ENCODE measurements around the gene SLC35G6. TPM values are rescaled to one million over a fixed set of nuclear protein-coding genes. Genes with fewer than 3 reads are reported as not detected.

The SLC35G6 gene
- total RNA-seq, 2 donors from 2014 or later = 0.33 TPM; not detected in 1

GRCh38 chr17:7486181-7486580 is 4.9 kb downstream of the SLC35G6 start:
- peaks cover 46% of the 10 kb centered on the region for H3K4me1 Mint-ChIP-seq
- H3K36me3 Mint-ChIP-seq (ENCODE audit: low read depth) = peaks cover 28% of the 10 kb centered on the region
- no peaks in the 10 kb centered on the region for H3K9me3 ChIP-seq (ENCODE audit: control insufficient read depth, low read length)
- peaks cover 42% of the 10 kb centered on the region for H3K36me3 ChIP-seq (ENCODE audit: control insufficient read depth, insufficient read depth, low read length)
- H3K4me3 ChIP-seq (ENCODE audit: low read length) = peak overlapping the region; percentile 99
- DNase-seq = no peak
- H3K9ac ChIP-seq (ENCODE audit: extremely low read depth, low read length, poor library complexity, severe bottlenecking) = peak overlapping the region; percentile 41
- peak overlapping the region; percentile 19 for H3K27ac Mint-ChIP-seq
- 73 to 83% methylated on average over 2 to 3 of the region's 3 CpGs for WGBS, 2 experiments (ENCODE audit: insufficient coverage in 1 of 2, insufficient read length in 1 of 2)
- no peaks in the 10 kb centered on the region for H3K27me3 Mint-ChIP-seq (ENCODE audit: insufficient read depth)
- no peak for TF ChIP-seq CTCF (conservative IDR thresholded peaks at IDR 0.05)
- H3K27ac ChIP-seq (ENCODE audit: low read depth, low read length) = no peak overlapping the region
- no peaks in the 10 kb centered on the region for H3K9me3 Mint-ChIP-seq
- H3K27me3 ChIP-seq (ENCODE audit: control insufficient read depth, insufficient read depth, low read length, poor library complexity, severe bottlenecking) = no peaks in the 10 kb centered on the region
- H3K4me3 Mint-ChIP-seq = peak overlapping the region; percentile 88
- no peaks in the 10 kb centered on the region for H3K4me1 ChIP-seq (ENCODE audit: control insufficient read depth, insufficient read depth, low read length)

- peaks cover 54% of the 10 kb centered on the region for H3K36me3 Mint-ChIP-seq (ENCODE audit: low read depth)
- no peak overlapping the region for H3K4me3 ChIP-seq (ENCODE audit: low read length)
- H3K9me3 ChIP-seq (ENCODE audit: control insufficient read depth, low read length) = no peaks in the 10 kb centered on the region
- WGBS, 2 experiments (ENCODE audit: insufficient coverage in 1 of 2, insufficient read length in 1 of 2) = 83 to 90% methylated on average over 8 of the region's 8 CpGs
- no peak for TF ChIP-seq CTCF (conservative IDR thresholded peaks at IDR 0.05)
- no peaks in the 10 kb centered on the region for H3K4me1 ChIP-seq (ENCODE audit: control insufficient read depth, insufficient read depth, low read length)
- H3K9me3 Mint-ChIP-seq = no peaks in the 10 kb centered on the region
- H3K27ac Mint-ChIP-seq = no peak overlapping the region
- H3K36me3 ChIP-seq (ENCODE audit: control insufficient read depth, insufficient read depth, low read length) = peaks cover 50% of the 10 kb centered on the region
- no peaks in the 10 kb centered on the region for H3K27me3 ChIP-seq (ENCODE audit: control insufficient read depth, insufficient read depth, low read length, poor library complexity, severe bottlenecking)
- peaks cover 27% of the 10 kb centered on the region for H3K4me1 Mint-ChIP-seq
- H3K9ac ChIP-seq (ENCODE audit: extremely low read depth, low read length, poor library complexity, severe bottlenecking) = no peak overlapping the region
- no peak for DNase-seq
- no peak overlapping the region for H3K27ac ChIP-seq (ENCODE audit: low read depth, low read length)
- no peaks in the 10 kb centered on the region for H3K27me3 Mint-ChIP-seq (ENCODE audit: insufficient read depth)
- no peak overlapping the region for H3K4me3 Mint-ChIP-seq
These were observed 8.9 kb downstream of the SLC35G6 start for GRCh38 chr17:7490144-7490543.

GRCh38 chr17:7491583-7491982 is 10.3 kb downstream of the SLC35G6 start:
- Mint-ChIP-seq H3K27ac (no peak overlapping the region), H3K36me3 (ENCODE audit: low read depth) (peaks cover 60% of the 10 kb centered on the region), H3K4me3 (no peak overlapping the region), H3K27me3 (ENCODE audit: insufficient read depth) (no peaks in the 10 kb centered on the region), H3K9me3 (no peaks in the 10 kb centered on the region), H3K4me1 (peaks cover 16% of the 10 kb centered on the region)
- TF ChIP-seq CTCF (conservative IDR thresholded peaks at IDR 0.05) = no peak
- Histone ChIP-seq H3K27ac (ENCODE audit: low read depth, low read length) (no peak overlapping the region), H3K4me1 (ENCODE audit: control insufficient read depth, insufficient read depth, low read length) (no peaks in the 10 kb centered on the region), H3K9ac (ENCODE audit: extremely low read depth, low read length, poor library complexity, severe bottlenecking) (no peak overlapping the region), H3K36me3 (ENCODE audit: control insufficient read depth, insufficient read depth, low read length) (peaks cover 54% of the 10 kb centered on the region), H3K27me3 (ENCODE audit: control insufficient read depth, insufficient read depth, low read length, poor library complexity, severe bottlenecking) (no peaks in the 10 kb centered on the region), H3K9me3 (ENCODE audit: control insufficient read depth, low read length) (no peaks in the 10 kb centered on the region), H3K4me3 (ENCODE audit: low read length) (no peak overlapping the region)
- WGBS, 2 experiments (ENCODE audit: insufficient coverage in 1 of 2, insufficient read length in 1 of 2) = 93% methylated on average over 1 of the region's 1 CpG; no CpG with 5 or more reads in 1 of the 2 experiments
- DNase-seq = no peak
